AML-193 (cell line): ENCODE data around the gene CYSRT1.
A peak's percentile ranks its signal among the peaks of the same experiment; 100 is the strongest.

Experiments used
- DNase-seq, 2 experiments: peaks; one replicate each; lab custom pipeline; 2025; lab: John Stamatoyannopoulos, UW

CYSRT1 gene

DNA sequence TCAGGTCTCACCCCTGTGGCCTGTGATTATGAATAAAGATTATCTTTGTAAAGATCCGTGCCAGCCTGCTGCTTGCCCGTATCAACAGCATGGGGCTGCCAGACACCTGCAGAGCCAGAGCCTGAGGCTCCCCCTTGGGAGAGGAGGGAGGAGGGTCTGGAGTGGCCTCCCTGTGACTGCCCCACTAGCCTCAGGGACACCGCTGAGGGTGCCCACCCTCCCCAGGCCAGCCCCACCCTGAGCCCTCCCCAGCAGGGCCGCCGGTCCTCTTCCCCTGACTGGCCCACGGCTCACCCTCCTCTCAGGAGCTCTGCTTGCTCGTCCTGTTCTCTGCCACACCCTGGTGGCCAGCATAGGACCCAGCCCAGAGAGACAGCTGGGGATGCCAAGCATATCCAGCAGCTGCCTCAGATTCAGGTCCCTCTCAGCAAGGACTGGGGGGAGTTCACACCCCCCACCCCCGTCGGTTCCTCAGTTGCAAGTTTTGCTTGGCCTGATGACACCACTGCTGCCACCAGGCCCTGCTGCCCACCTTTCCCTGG lies 34.6 kb upstream of the CYSRT1 start:
- no peak for DNase-seq

- no peak for DNase-seq
Measured at GRCh38 chr9:137191245-137191644, 33.7 kb upstream of the CYSRT1 start.

DNA sequence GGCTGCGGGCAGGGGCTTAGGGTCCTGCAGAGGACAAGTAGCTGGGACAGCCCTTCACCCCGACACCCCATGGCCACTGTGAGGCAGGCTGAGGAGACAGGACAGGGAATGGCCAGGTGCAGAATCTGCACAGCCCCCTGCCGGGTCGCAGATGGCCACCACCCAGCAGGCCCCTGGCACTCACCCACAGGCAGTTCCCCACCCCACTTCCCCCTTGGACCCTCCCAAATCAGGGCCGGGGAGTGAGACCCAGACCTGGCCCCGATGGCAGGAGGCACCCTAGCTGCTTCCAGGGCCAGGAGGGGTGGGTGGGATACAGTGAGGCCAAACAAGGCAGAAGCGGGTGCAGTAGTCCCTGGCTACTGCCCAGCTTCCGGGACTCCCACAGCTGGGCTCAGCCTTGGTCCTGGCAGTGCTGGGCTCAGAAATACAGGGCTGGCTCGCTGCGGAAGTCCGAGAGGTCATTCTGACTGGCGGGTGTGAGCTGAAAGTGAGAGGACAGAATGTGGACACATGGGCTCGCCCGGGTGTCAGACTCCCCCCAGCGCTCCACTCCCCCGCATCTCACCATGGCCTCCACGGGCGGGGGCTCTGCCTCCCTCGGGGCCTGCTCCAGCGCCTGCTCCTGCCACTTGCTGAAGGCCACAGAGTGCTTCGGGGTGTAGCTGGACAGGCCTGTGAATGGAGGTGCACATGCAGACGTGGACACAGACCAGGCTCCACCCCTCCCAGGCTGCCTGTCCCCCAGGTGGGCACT lies 33.1 kb upstream of the CYSRT1 start:
- no peak for DNase-seq

GRCh38 chr9:137192448-137192780 lies 32.6 kb upstream of the CYSRT1 start:
- DNase-seq: no peak

- DNase-seq: no peak
Measured at GRCh38 chr9:137192859-137193258, 32.1 kb upstream of the CYSRT1 start.

DNA sequence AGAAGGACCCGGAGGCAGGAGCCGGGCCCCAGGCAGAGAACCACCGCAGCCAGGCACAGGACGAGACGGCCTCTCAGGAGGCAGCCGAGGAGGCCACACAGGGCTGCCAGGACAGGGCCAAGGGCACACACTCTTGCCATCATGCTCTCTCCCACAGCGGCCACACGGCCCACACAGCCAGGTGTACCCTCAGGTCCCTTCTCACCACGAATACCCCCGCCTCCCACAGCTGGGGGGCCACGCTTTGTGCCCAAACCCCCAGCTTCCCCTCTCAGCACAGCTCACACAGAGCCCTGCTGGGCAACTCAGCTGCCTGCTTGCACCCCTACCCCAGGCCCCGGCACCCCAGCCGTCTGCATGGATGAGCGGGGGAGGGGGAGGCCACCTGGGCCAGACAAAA lies 31.2 kb upstream of the CYSRT1 start:
- no peak for DNase-seq

DNA sequence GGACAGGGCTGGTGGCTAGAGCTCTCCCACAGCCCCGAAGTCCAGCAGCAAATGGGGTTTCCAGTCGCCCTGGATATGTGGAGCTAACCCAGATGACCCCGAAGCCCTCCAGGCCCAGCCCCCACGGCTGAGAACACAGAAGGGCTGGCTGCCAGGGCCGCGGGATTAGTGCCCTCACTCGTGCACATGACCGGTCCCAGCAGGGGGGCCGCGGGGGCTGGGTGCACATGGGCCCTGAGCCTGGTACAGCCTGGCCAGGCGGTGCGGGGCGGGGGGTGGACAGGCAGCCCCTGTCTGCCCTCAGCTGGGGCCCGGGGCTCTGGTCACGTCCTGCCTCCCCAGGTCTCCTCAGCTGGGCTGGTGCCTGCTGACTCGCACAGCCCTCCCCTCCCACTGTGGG lies 30.6 kb upstream of the CYSRT1 start:
- no peak for DNase-seq

GRCh38 chr9:137194909-137195308 lies 30.1 kb upstream of the CYSRT1 start:
- no peak for DNase-seq

- DNase-seq: no peak
Measured at GRCh38 chr9:137195525-137196220, 29.3 kb upstream of the CYSRT1 start.

GRCh38 chr9:137198051-137198901 lies 26.7 kb upstream of the CYSRT1 start:
- DNase-seq: no peak

GRCh38 chr9:137198902-137199283 lies 26.1 kb upstream of the CYSRT1 start:
- DNase-seq: no peak

GRCh38 chr9:137199411-137200121 lies 25.4 kb upstream of the CYSRT1 start:
- no peak for DNase-seq

DNA sequence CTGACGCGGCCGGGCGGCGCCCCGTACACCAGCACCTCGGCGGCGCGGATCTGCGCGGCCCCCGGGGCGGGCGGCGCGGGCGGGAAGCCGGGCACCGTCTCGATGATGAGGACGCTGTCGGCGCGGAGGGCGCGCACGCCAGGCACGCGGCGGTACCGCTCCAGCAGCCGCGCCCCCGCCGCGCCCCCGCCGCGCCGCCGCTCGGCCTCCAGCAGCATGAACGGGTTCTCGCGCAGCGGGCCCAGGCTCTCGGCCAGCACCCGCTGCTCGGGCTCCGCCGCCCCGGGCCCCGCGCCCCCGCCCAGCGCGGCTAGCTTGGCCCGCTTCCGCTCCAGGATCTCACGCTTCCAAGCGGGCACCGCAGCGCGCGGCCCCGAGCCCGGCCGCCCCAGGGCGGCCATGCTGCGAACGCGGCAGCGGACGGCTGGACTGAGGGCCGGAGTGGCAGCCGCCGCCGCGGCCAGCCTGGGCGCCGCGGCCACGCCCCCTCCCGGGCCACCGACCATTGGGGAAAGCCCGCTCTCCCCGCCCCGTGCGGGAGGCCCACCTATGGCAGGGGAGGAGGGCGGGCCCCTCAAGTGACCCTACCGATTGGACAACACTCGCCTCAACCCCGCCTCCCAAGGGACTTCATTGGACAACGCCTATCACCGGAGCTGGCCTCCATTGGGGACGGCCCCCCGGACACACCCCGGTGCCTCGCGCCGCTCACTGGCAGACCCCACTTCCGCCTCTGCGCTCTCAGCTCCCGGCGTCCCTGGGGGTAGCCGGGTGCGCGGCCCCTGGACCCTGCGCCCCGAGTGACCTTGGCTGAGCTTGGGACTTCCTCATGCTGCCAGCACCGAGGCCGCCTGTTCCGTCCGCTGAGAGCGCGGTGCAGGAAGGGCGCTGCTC lies 24.4 kb upstream of the CYSRT1 start, which contains the start of gene TPRN:
TPRN (minus strand) TSS at position 431 of the 894 bp plus-strand sequence; CDS start at position 401, 30 bp downstream.
- peak; percentile 96 to 97 for DNase-seq

DNA sequence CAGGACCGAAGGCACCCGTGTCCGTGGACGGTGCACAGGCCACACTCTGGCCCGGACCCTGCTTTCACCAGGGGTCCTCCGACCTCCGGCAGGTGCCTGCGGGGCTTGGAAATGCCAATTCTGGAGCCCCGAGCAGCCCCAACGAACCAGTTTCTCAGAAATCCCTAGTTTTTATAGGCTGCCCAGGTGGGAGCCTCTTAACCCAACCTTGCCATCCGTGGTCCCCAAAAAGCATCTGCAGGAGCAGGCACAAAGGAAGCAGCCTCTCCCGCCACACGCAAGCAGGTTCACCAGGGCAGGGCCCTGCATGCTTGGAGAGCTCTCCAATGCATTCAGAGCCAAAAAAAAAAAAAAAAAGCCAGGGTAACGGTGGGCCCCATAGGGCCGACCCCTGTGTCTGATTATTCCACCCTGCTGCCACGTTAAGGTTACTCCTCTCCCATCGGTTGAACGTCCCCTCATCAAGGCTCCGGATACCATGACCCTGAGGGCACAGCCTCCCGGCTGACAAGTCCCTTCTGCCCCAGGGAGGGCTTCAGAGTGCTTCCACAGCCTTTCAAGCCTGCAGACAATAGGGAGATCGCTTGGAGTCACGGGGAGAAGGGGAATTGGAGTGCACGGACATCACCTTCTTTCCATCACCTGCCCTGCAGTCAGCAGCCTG lies 23.6 kb upstream of the CYSRT1 start:
- DNase-seq: no peak

- no peak for DNase-seq
Measured at GRCh38 chr9:137202966-137203365, 22.0 kb upstream of the CYSRT1 start.

DNA sequence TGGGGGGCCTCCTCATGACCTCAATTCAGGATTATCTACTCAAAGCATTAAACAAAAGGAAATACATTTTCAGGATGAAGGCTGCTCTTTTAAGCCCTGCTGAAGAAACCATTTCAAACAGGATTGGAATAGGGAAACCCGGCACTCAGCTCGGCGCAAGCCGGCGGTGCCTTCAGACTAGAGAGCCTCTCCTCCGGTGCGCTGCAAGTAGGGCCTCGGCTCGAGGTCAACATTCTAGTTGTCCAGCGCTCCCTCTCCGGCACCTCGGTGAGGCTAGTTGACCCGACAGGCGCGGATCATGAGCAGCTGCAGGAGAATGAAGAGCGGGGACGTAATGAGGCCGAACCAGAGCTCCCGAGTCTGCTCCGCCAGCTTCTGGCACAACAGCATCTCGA lies 20.2 kb upstream of the CYSRT1 start:
- DNase-seq: no peak

- peak; percentile 64 to 71 for DNase-seq
Measured at GRCh38 chr9:137205126-137206069, 19.6 kb upstream of the CYSRT1 start, which contains the start of the genes NDOR1 and TMEM203. TSS of gene NDOR1 (plus strand) at chr9:137205700. CDS start at chr9:137205778, 78 bp downstream. TSS of gene TMEM203 (minus strand) at chr9:137205648. CDS start at chr9:137205414, 234 bp downstream.

DNA sequence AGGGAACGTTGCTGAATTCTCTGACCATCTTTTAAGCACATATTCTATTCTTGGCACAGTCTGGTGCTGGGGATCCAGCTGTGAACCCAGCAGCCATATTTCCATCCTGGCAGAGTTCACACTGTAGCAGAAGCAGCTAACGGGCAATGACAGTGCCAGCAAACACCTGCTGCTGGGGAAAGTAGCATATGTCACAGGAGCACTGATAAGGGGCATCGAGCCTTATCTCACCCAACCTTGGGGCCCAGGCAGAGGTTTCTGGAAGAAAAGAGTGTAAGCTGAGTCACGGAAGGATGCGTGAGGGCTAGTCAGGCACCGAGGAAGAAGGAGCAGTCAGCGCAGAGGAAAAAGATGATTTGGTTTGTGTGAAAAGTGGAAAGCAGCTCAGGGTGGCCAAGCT lies 18.4 kb upstream of the CYSRT1 start:
- no peak for DNase-seq

- no peak for DNase-seq
Measured at GRCh38 chr9:137211532-137211931, 13.4 kb upstream of the CYSRT1 start.
